Omental fat pad (tissue), 4 donors: ENCODE data around the gene HCAR1. TPM values are rescaled to one million over a fixed set of nuclear protein-coding genes. Genes with fewer than 3 reads are reported as not detected.

Experiments used
- ATAC-seq: fragments of 150-250 bp; one replicate; pipeline ENCODE4 v1.9.1; 2016; ENCODE audit warnings: mild to moderate bottlenecking, moderate library complexity; ENCODE audit not compliant: low FRiP score
- DNase-seq: peaks from one replicate; pipeline ENCODE4 v3.0.0-alpha.2; 2019; ENCODE audit warnings: low spot score
- CTCF ChIP-seq, 3 donors: fragments of 450-650 bp; IDR thresholded peaks; one replicate each; pipeline ENCODE4 v1.5.1; 2016 to 2017; ENCODE audit warnings: antibody characterized with exemption in 3 of 3, mild to moderate bottlenecking in 3 of 3, moderate library complexity in 2 of 3
- total RNA-seq, 4 donors: library from RNA; depleted of rRNA; stranded (reverse); fragments of >200 nt; gene quantifications; one replicate each; pipeline ENCODE4 v1.1.0, GENCODE V29; 2016

HCAR1 gene
- total RNA-seq, 4 donors from 2014 or later: 4.2 to 17.3 (median 9.9) TPM

- no peak for DNase-seq
- no peak for TF ChIP-seq CTCF (IDR thresholded peaks at IDR 0.05)
- no peak for ATAC-seq
These were observed 1.5 kb upstream of the HCAR1 start for GRCh38 chr12:122732170-122732569.

GRCh38 chr12:122729583-122730214 lies 945 bp downstream of the HCAR1 start:
- ATAC-seq: no peak
- DNase-seq: no peak

GRCh38 chr12:122726080-122726558 lies 4.5 kb downstream of the HCAR1 start:
- ATAC-seq (no peak), DNase-seq (no peak)
- TF ChIP-seq CTCF (IDR thresholded peaks at IDR 0.05): no peak

More at GRCh38 chr12:122729583-122730214, 945 bp downstream of the HCAR1 start:
- TF ChIP-seq CTCF (IDR thresholded peaks at IDR 0.05): no peak

GRCh38 chr12:122725452-122726079 lies 5.1 kb downstream of the HCAR1 start:
- no peak for DNase-seq
- no peak for ATAC-seq

GRCh38 chr12:122724641-122725243 lies 5.9 kb downstream of the HCAR1 start:
- no peak for ATAC-seq
- no peak for DNase-seq
- TF ChIP-seq CTCF (IDR thresholded peaks at IDR 0.05): no peak

More at GRCh38 chr12:122725452-122726079, 5.1 kb downstream of the HCAR1 start:
- no peak for TF ChIP-seq CTCF (IDR thresholded peaks at IDR 0.05)

- ATAC-seq (no peak), DNase-seq (no peak)
- TF ChIP-seq CTCF (IDR thresholded peaks at IDR 0.05): no peak
These were observed 8.3 kb downstream of the HCAR1 start for GRCh38 chr12:122722387-122722786.
